CD4-positive, alpha-beta T cell treated with Interleukin-2 at 100 ng/mL for 4 hours (primary cell): ENCODE measurements around the gene ENDOV.

Experiments used
- DNase-seq: peaks from one replicate; pipeline ENCODE4 v3.0.0-alpha.2; 2020; ENCODE audit warnings: low spot score

ENDOV gene

GRCh38 chr17:80431246-80432195, 16.6 kb downstream of the ENDOV start:
- DNase-seq, result no peak

- no peak for DNase-seq
Measured at GRCh38 chr17:80432350-80432955, 17.5 kb downstream of the ENDOV start.

GRCh38 chr17:80432961-80433550, 18.1 kb downstream of the ENDOV start:
- DNase-seq, result no peak

GRCh38 chr17:80433916-80434666, 19.1 kb downstream of the ENDOV start:
- DNase-seq, result no peak

- DNase-seq, result no peak
Measured at GRCh38 chr17:80437532-80437931, 22.6 kb downstream of the ENDOV start.

- DNase-seq, result no peak
Measured at GRCh38 chr17:80438806-80439205, 23.8 kb downstream of the ENDOV start.

GRCh38 chr17:80439499-80439898, 24.5 kb downstream of the ENDOV start:
- DNase-seq, result no peak

GRCh38 chr17:80441133-80441578, 26.2 kb downstream of the ENDOV start:
- peak; percentile 41 for DNase-seq

- no peak for DNase-seq
Measured at GRCh38 chr17:80441598-80442322, 26.8 kb downstream of the ENDOV start.

GRCh38 chr17:80442323-80442659, 27.3 kb downstream of the ENDOV start:
- no peak for DNase-seq

GRCh38 chr17:80442764-80443163, 27.8 kb downstream of the ENDOV start:
- no peak for DNase-seq

- no peak for DNase-seq
Measured at GRCh38 chr17:80443498-80443897, 28.5 kb downstream of the ENDOV start.

- no peak for DNase-seq
Measured at GRCh38 chr17:80443916-80444643, 29.1 kb downstream of the ENDOV start.

- DNase-seq, result no peak
Measured at GRCh38 chr17:80444644-80444979, 29.6 kb downstream of the ENDOV start.

- DNase-seq, result no peak
Measured at GRCh38 chr17:80445007-80445725, 30.2 kb downstream of the ENDOV start.

- DNase-seq, result no peak
Measured at GRCh38 chr17:80445726-80446110, 30.8 kb downstream of the ENDOV start.

GRCh38 chr17:80446645-80447405, 31.9 kb downstream of the ENDOV start:
- DNase-seq, result no peak

GRCh38 chr17:80447790-80448189, 32.8 kb downstream of the ENDOV start:
- DNase-seq, result no peak

GRCh38 chr17:80449194-80449929, 34.4 kb downstream of the ENDOV start:
- DNase-seq, result no peak
